Spinal cord (tissue), 10 donors: ENCODE measurements around the gene RERG. TPM values are rescaled to one million over a fixed set of nuclear protein-coding genes. Genes with fewer than 3 reads are reported as not detected.
A peak's percentile ranks its signal among the peaks of the same experiment; 100 is the strongest.

Experiments used
- DNase-seq, 6 donors: peaks; one replicate each; pipeline versions ENCODE4 v3.0.0 to v3.0.0-alpha.2; 2013 to 2015; ENCODE audit warnings: low spot score in 6 of 6, low read depth in 4 of 6
- H3K27ac ChIP-seq: one replicate; pipeline ENCODE4 v1.5.1; 2013; ENCODE audit warnings: low read depth, low read length, control low read depth
- H3K27me3 ChIP-seq: one replicate; pipeline ENCODE4 v1.6.1; 2013; ENCODE audit warnings: low read length; ENCODE audit not compliant: control insufficient read depth, insufficient read depth
- H3K36me3 ChIP-seq: one replicate; pipeline ENCODE4 v1.6.1; 2013; ENCODE audit warnings: low read length; ENCODE audit not compliant: control insufficient read depth, insufficient read depth
- H3K4me1 ChIP-seq: one replicate; pipeline ENCODE4 v1.6.1; 2013; ENCODE audit warnings: low read length; ENCODE audit not compliant: control insufficient read depth, insufficient read depth
- H3K4me3 ChIP-seq: one replicate; pipeline ENCODE4 v1.5.1; 2013; ENCODE audit warnings: low read depth, low read length, control low read depth
- H3K9me3 ChIP-seq: one replicate; pipeline ENCODE4 v1.6.1; 2013; ENCODE audit warnings: low read length; ENCODE audit not compliant: control insufficient read depth, insufficient read depth
- WGBS: methylation state at CpG from one replicate; pipeline ENCODE4 v1.1.5; 2013; ENCODE audit warnings: missing lambda C conversion rate; ENCODE audit not compliant: insufficient coverage; 5-methylcytosine and 5-hydroxymethylcytosine counted together
- polyA plus RNA-seq, 2 donors: library from polyadenylated mRNA; unstranded; fragments of 120-200 nt; gene quantifications; one replicate each; pipeline ENCODE4 v1.2.1, GENCODE V29; 2013; ENCODE audit not compliant: insufficient read length in 2 of 2
- total RNA-seq, 2 donors: library from RNA; depleted of rRNA in 1 of 2; stranded (reverse); fragments of 120-200 nt in 1 of 2; fragments of >200 nt in 1 of 2; gene quantifications; one replicate each; pipeline versions ENCODE4 v1.2.3 to v1.2.4, GENCODE V29; 2013 to 2014
- donor health status: healthy.

Gene RERG
- total and polyA plus RNA-seq, 4 donors, result 6.6 to 17.5 (median 10.5) TPM

- Histone ChIP-seq H3K27ac (no peak overlapping the region), H3K36me3 (no peaks in the 10 kb centered on the region), H3K9me3 (no peaks in the 10 kb centered on the region), H3K4me1 (peaks cover 4% of the 10 kb centered on the region), H3K4me3 (no peak overlapping the region), H3K27me3 (peaks cover 4% of the 10 kb centered on the region)
- no peak for DNase-seq
- no CpG with 5 or more reads among the region's 2 CpGs for WGBS
Observed at GRCh38 chr12:15225136-15225862, 4.1 kb upstream of the RERG start.

DNA sequence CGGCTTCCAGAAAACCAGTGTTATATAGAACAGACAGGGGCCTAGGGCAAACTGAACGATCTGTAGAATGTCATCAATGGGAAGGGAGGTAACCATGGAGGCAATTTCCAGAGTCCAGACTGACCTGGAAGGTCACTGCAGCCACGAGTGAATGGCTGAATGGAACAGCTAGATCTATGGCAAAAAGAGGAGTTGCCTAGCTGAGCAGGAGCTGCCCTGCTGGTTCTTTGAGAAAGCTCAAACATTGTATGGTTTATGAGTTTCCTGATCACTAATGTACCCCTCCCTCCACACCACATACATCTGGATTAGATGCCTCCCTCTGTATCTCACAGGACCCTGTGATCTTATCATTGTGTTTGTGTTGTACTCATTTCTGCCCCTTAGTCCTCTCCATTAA is 1.0 kb upstream of the RERG start:
- peaks cover 4% of the 10 kb centered on the region for H3K27me3 ChIP-seq
- DNase-seq, result no peak
- peaks cover 4% of the 10 kb centered on the region for H3K4me1 ChIP-seq
- H3K36me3 ChIP-seq, result no peaks in the 10 kb centered on the region
- WGBS, result 0% methylated on average over 1 of the region's 3 CpGs
- H3K9me3 ChIP-seq, result no peaks in the 10 kb centered on the region
- H3K27ac ChIP-seq, result no peak overlapping the region
- no peak overlapping the region for H3K4me3 ChIP-seq

DNA sequence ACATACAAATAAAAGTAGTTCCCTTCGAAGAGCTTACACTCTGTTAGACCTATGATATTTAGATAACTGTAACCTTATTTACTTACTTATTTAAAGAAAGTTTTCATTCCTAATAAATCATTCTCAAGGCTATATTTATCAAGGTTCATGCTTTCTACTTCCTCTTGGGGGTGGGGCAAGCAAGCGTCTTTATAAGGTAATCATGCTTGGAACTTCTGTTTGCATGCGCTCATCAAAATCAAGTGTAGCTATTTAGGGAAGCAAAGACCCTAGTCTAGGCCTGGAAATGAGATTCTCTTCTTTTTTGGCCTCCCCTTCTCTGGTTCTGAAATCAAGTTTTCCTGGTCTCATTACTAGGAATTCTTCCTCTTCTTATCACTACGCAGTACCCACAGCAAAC is 766 bp downstream of the RERG start:
- Histone ChIP-seq H3K27ac (no peak overlapping the region), H3K4me1 (peaks cover 4% of the 10 kb centered on the region), H3K4me3 (peak overlapping the region; percentile 66), H3K9me3 (no peaks in the 10 kb centered on the region), H3K36me3 (no peaks in the 10 kb centered on the region), H3K27me3 (peaks cover 4% of the 10 kb centered on the region)
- 72% methylated on average over 3 of the region's 4 CpGs for WGBS
- DNase-seq, result no peak

- DNase-seq, result no peak
- no peak overlapping the region for H3K4me3 ChIP-seq
- H3K36me3 ChIP-seq, result no peaks in the 10 kb centered on the region
- H3K27me3 ChIP-seq, result peaks cover 2% of the 10 kb centered on the region
- H3K9me3 ChIP-seq, result no peaks in the 10 kb centered on the region
- H3K27ac ChIP-seq, result no peak overlapping the region
- H3K4me1 ChIP-seq, result peaks cover 4% of the 10 kb centered on the region
- WGBS, result 79% methylated on average over 5 of the region's 6 CpGs
Observed at GRCh38 chr12:15218794-15219193, 2.4 kb downstream of the RERG start.

DNA sequence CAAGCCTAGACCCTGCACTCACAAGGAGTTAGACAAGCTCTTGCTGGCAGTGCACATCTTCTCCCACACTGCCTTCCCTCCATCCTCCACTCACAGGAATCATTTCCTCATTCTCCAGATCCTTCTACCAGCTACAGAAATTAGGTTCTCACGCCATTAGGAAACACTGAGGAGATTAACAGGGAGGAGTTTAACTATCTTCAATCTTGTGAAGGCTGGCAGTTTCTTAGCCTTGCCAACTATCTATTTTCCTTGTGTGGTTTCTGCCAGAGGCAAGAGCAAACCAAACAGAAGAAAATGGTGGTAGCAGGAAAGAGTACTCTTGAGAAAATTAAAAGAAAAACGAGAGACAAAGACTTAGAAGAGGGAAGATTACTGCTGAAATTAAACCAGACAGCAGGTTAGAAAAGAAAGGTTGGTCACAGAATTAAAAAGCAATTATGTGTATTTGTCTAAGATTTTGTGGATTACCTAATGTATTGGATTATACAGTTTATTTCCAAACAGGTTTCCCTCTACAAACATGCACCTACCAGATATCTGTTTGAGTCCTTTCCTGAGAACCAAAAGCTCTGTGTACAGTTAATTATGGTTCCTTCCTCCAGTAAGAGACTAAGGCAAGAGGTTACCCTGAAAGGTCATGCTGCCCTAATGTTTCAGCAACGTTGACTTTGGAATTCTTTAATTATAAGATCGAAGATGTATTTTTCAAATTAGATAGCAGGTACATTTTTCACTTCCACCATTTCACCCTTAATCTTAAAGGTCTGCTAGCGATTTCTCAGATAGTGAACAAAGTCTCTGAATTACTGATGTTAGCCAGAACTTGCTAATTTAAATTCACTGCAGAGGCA is 5.0 kb downstream of the RERG start:
- no peaks in the 10 kb centered on the region for H3K9me3 ChIP-seq
- H3K27ac ChIP-seq, result no peak overlapping the region
- H3K4me1 ChIP-seq, result peaks cover 4% of the 10 kb centered on the region
- H3K27me3 ChIP-seq, result peaks cover 2% of the 10 kb centered on the region
- H3K4me3 ChIP-seq, result no peak overlapping the region
- DNase-seq, result no peak
- H3K36me3 ChIP-seq, result no peaks in the 10 kb centered on the region
- 86% methylated on average over 2 of the region's 5 CpGs for WGBS

DNA sequence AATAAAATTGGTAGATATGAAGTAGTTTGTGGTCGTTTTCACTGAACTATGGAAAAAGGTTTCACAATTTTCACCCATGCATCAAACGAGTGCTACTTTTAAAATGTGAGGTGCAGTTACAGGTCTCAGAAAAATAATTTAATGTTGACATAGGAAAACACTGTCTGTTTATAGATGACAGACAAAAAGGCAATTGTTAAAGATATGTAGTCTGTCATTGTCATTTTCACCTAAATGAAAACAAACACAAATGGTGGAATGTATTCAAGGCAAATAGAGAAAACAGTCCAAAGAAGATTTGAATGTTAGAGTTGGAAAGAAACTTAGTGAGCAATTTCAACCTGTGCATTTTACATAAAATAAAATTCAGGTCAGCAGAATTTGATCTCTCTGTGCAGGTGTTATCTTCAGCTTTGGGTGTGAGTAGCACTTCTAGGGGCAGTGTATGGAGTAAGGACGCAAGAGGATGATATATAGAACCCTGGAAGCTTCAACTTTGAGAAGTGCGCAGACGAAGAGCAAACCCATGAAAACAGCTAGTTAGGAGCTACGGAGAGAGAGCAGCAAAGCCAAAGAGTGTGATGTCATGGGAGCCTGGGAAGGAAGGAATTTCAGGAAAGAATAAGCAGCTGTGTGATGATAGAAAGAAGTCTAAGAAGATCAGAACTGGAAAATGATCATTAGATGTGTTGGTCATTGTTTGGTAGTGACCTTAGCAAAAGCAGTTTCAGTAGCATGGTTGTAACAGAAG is 6.2 kb downstream of the RERG start:
- H3K27ac ChIP-seq, result no peak overlapping the region
- H3K9me3 ChIP-seq, result no peaks in the 10 kb centered on the region
- no peaks in the 10 kb centered on the region for H3K27me3 ChIP-seq
- WGBS, result 90% methylated on average over 5 of the region's 6 CpGs
- H3K36me3 ChIP-seq, result no peaks in the 10 kb centered on the region
- no peak for DNase-seq
- no peak overlapping the region for H3K4me3 ChIP-seq
- H3K4me1 ChIP-seq, result no peaks in the 10 kb centered on the region

DNA sequence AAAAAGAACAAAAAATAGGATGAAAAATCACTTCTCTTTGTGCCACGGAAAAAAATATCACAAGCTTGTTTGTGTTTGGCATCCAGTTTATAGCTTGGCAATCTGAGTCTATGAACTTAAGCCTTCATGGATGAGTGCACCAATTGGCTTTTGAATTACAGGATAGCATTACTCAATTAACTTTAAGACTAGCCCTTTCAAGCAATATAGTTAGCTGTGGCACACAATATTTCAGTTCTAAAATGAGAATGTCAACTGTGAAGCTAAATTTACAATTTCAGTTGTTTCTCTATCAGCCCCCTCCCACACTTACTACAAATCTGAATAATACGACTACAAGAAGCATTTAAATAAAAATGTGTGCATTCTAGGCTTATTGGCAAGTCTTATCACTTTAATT is 8.3 kb downstream of the RERG start:
- Histone ChIP-seq H3K36me3 (no peaks in the 10 kb centered on the region), H3K4me3 (no peak overlapping the region), H3K9me3 (no peaks in the 10 kb centered on the region), H3K27me3 (no peaks in the 10 kb centered on the region), H3K4me1 (no peaks in the 10 kb centered on the region), H3K27ac (no peak overlapping the region)
- DNase-seq, result peak in 2 of 6 donors; percentile 60 to 79
- no CpG with 5 or more reads among the region's 2 CpGs for WGBS

GRCh38 chr12:15209782-15210181 is 11.4 kb downstream of the RERG start:
- no CpG with 5 or more reads among the region's 1 CpG for WGBS
- H3K9me3 ChIP-seq, result no peaks in the 10 kb centered on the region
- H3K36me3 ChIP-seq, result no peaks in the 10 kb centered on the region

DNA sequence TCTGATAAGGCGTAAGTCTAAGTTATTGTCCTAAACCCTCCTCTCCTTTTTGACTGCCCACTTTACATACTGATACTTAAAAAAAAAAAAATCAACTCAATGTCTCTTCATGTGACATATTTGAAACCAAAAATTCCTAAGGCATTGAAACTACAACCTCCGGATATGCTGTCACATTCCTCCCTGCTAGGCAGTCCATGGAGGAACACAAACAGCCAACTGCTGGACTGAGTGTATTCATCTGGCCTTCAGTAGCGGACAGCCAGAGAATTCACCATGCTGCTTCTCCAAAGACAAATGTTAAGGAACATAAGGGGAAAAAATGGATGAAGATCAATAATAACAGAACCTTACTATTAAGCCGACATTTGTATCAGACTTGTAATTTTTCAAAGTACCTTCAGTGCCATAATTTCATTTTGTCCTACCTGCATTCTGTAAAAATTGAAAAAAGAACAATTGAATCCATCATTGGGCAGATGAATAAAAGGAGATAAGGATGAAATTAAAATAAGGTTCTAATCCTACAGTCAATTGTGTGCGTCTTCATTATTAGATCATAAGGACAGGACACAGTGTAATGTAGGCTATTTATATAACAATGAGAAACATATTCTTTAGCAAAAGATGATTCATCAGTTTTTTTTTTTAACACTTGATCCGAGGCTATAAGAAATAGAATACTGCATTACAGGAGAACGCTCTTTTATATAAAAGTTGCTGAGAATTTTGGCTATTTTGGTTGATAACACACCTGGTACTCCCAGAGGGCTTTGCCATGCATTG is 12.2 kb downstream of the RERG start:
- Histone ChIP-seq H3K4me1 (no peaks in the 10 kb centered on the region), H3K27ac (no peak overlapping the region), H3K9me3 (peaks cover 1% of the 10 kb centered on the region), H3K36me3 (no peaks in the 10 kb centered on the region), H3K27me3 (no peaks in the 10 kb centered on the region), H3K4me3 (no peak overlapping the region)
- 88% methylated on average over 2 of the region's 7 CpGs for whole genome bisulfite sequencing
- DNase-seq, result no peak

More at GRCh38 chr12:15209782-15210181, 11.4 kb downstream of the RERG start:
- Histone ChIP-seq H3K4me3 (no peak overlapping the region), H3K27ac (no peak overlapping the region), H3K4me1 (no peaks in the 10 kb centered on the region), H3K27me3 (no peaks in the 10 kb centered on the region)
- DNase-seq, result peak in 1 of 6 donors; percentile 46
